ENCODE results near the gene IGF2BP2.

Gene IGF2BP2

DNA sequence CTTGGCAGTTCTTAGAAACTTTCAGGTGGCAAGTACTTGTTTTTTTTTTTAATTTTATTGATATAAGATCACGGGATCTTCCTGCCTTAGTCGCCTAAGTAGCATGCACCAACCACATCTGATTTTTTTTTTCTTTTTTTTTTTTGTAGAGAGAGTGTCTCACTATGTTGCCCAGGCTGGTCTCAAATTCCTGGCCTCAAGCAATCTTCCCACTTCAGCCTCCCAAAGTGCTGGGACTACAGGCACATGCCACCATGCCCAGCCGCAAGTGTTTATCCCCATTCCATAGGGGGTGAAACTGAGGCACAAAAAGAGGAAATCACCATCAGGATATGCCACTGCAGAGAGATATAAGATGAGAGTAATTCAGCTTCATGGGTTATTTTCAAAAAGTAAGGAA lies 102.9 kb downstream of the IGF2BP2 start:
- Histone ChIP-seq H3K27me3 (ENCODE audit: insufficient read depth, low read length) (no peaks in the 10 kb centered on the region), H4K12ac (ENCODE audit: low read depth, low read length) (no peak overlapping the region), H3K18ac (ENCODE audit: low read length) (no peak overlapping the region), H3K14ac (ENCODE audit: low read length) (no peak overlapping the region), H4K8ac (ENCODE audit: low read depth, low read length) (no peak overlapping the region), H3K79me1 (ENCODE audit: low read length) (peaks cover 7% of the 10 kb centered on the region), H3K79me2 (ENCODE audit: control insufficient read depth, insufficient read depth, low read length, poor library complexity) (peaks cover 11% of the 10 kb centered on the region), H3K4me2 (ENCODE audit: low read length) (no peak overlapping the region), H2AK5ac (ENCODE audit: low read length) (no peak overlapping the region), H3K36me3 (ENCODE audit: control insufficient read depth in 1 of 2, insufficient read depth in 2 of 2, low read length in 2 of 2) (peaks cover 0 to 6% of the 10 kb centered on the region in 2 experiments), H3K4me3 (ENCODE audit: low read depth, low read length) (no peak overlapping the region), H2BK12ac (ENCODE audit: low read length) (no peak overlapping the region), H3K27ac (ENCODE audit: low read depth, low read length) (no peak overlapping the region), H3K9ac (ENCODE audit: low read length) (no peak overlapping the region), H2BK120ac (ENCODE audit: insufficient read depth, low read length, poor library complexity) (no peak overlapping the region), H3K4ac (ENCODE audit: low read depth, low read length) (no peak overlapping the region), H2AFZ (ENCODE audit: insufficient read depth, low read length, poor library complexity) (no peak overlapping the region), H4K91ac (ENCODE audit: low read depth, low read length) (no peak overlapping the region), H3K23ac (ENCODE audit: low read length) (no peak overlapping the region), H2BK5ac (ENCODE audit: low read depth, low read length, poor library complexity) (no peak overlapping the region), H3K4me1 (ENCODE audit: control insufficient read depth in 1 of 2, insufficient read depth in 2 of 2, low read length in 2 of 2) (peaks cover 18 to 25% of the 10 kb centered on the region in 2 experiments), H3K9me3 (ENCODE audit: insufficient read depth, low read depth, low read length) (no peaks in the 10 kb centered on the region)
- no CpG with 5 or more reads among the region's 3 CpGs for WGBS (ENCODE audit: extremely low coverage, insufficient coverage, insufficient read length)
- DNase-seq = no peak

DNA sequence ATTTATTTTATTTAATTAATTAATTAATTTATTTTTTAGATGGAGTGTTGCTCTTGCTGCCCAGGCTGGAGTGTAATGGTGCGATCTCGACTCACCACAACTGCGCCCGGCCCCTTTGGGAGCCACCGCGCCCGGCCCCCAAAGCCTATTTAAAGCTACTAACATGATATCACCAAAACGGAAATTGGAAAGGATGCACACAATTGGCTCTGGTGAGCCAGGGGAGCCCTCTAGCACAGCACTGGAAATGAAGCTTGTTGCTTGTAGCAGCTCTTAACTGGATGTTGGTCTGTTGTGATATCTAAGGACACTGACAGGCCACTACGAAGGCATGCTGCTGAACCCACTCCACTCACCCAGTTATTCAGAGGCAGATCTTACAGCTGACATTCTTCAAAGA lies 104.5 kb downstream of the IGF2BP2 start:
- Histone ChIP-seq H2BK12ac (ENCODE audit: low read length) (no peak overlapping the region), H4K8ac (ENCODE audit: low read depth, low read length) (no peak overlapping the region), H3K9me3 (ENCODE audit: insufficient read depth, low read depth, low read length) (no peaks in the 10 kb centered on the region), H2BK120ac (ENCODE audit: insufficient read depth, low read length, poor library complexity) (no peak overlapping the region), H3K23ac (ENCODE audit: low read length) (no peak overlapping the region), H3K27ac (ENCODE audit: low read depth, low read length) (no peak overlapping the region), H3K79me1 (ENCODE audit: low read length) (peaks cover 13% of the 10 kb centered on the region), H3K79me2 (ENCODE audit: control insufficient read depth, insufficient read depth, low read length, poor library complexity) (peaks cover 18% of the 10 kb centered on the region), H2BK5ac (ENCODE audit: low read depth, low read length, poor library complexity) (no peak overlapping the region), H3K4me1 (ENCODE audit: control insufficient read depth in 1 of 2, insufficient read depth in 2 of 2, low read length in 2 of 2) (peaks cover 23 to 26% of the 10 kb centered on the region in 2 experiments), H3K4me2 (ENCODE audit: low read length) (no peak overlapping the region), H4K12ac (ENCODE audit: low read depth, low read length) (no peak overlapping the region), H3K27me3 (ENCODE audit: insufficient read depth, low read length) (no peaks in the 10 kb centered on the region), H2AFZ (ENCODE audit: insufficient read depth, low read length, poor library complexity) (no peak overlapping the region), H3K18ac (ENCODE audit: low read length) (no peak overlapping the region), H3K36me3 (ENCODE audit: control insufficient read depth in 1 of 2, insufficient read depth in 2 of 2, low read length in 2 of 2) (peaks cover 3 to 8% of the 10 kb centered on the region in 2 experiments), H3K9ac (ENCODE audit: low read length) (no peak overlapping the region), H3K4ac (ENCODE audit: low read depth, low read length) (peak overlapping the region; percentile 24), H3K4me3 (ENCODE audit: low read depth, low read length) (no peak overlapping the region), H3K14ac (ENCODE audit: low read length) (no peak overlapping the region), H4K91ac (ENCODE audit: low read depth, low read length) (no peak overlapping the region), H2AK5ac (ENCODE audit: low read length) (no peak overlapping the region)
- WGBS (ENCODE audit: extremely low coverage, insufficient coverage, insufficient read length) = no CpG with 5 or more reads among the region's 9 CpGs
- DNase-seq = no peak

DNA sequence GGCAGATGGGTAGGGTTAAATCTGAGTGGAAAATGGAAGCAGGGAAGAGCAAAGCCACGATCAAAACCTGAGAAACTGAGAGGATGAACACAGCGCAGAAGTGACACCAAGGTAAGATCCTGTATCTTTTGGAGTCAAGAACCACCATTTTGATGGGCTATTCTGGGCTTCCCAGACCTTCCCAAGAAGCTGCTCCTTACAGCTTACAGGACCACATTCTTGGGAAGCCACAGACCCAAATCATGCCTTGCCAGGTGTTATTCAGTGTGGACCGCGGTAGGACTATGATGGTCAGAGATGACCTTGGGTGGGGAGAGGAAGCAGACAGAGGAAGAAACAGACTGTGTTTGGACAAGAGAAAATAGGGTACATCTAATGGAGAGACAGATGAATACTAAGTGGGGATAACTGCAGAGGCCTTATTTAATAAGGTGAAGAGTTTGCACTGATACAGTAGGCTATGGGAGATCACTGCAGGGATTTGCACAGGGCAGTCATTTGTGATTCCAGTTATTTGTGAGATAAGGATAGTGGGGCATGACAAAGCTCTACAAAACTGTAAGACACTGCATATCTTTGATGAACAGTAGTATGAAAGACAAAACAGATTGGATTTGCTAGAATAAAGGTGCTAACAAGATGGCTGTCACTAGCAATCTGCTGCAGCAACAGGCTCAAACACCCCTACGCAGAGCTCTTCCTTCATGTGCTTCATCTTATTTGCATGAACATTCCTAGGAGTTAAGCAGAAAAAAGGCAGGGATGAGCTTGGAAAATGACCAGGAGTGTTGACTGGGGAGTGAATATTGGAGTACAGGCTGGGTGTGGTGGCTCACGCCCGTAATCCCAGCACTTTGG lies 105.9 kb downstream of the IGF2BP2 start:
- no CpG with 5 or more reads among the region's 7 CpGs for WGBS (ENCODE audit: extremely low coverage, insufficient coverage, insufficient read length)

GRCh38 chr3:185717627-185718402 lies 107.0 kb downstream of the IGF2BP2 start:
- Histone ChIP-seq H3K4me2 (ENCODE audit: low read length) (no peak overlapping the region), H2BK120ac (ENCODE audit: insufficient read depth, low read length, poor library complexity) (peak overlapping the region; percentile 18), H3K4me1 (ENCODE audit: control insufficient read depth in 1 of 2, insufficient read depth in 2 of 2, low read length in 2 of 2) (peaks cover 28 to 31% of the 10 kb centered on the region in 2 experiments), H4K8ac (ENCODE audit: low read depth, low read length) (peak overlapping the region; percentile 44), H3K79me1 (ENCODE audit: low read length) (peaks cover 13% of the 10 kb centered on the region), H3K9me3 (ENCODE audit: insufficient read depth, low read depth, low read length) (no peaks in the 10 kb centered on the region), H4K91ac (ENCODE audit: low read depth, low read length) (peak overlapping the region; percentile 60), H3K36me3 (ENCODE audit: control insufficient read depth in 1 of 2, insufficient read depth in 2 of 2, low read length in 2 of 2) (peaks cover 3 to 8% of the 10 kb centered on the region in 2 experiments), H3K27me3 (ENCODE audit: insufficient read depth, low read length) (no peaks in the 10 kb centered on the region), H2BK5ac (ENCODE audit: low read depth, low read length, poor library complexity) (peak overlapping the region; percentile 55), H2AFZ (ENCODE audit: insufficient read depth, low read length, poor library complexity) (no peak overlapping the region), H3K9ac (ENCODE audit: low read length) (no peak overlapping the region), H3K18ac (ENCODE audit: low read length) (peak overlapping the region; percentile 38), H3K4me3 (ENCODE audit: low read depth, low read length) (no peak overlapping the region), H3K23ac (ENCODE audit: low read length) (no peak overlapping the region), H3K4ac (ENCODE audit: low read depth, low read length) (peak overlapping the region; percentile 19), H2BK12ac (ENCODE audit: low read length) (no peak overlapping the region), H3K27ac (ENCODE audit: low read depth, low read length) (peak overlapping the region; percentile 73), H4K12ac (ENCODE audit: low read depth, low read length) (no peak overlapping the region), H2AK5ac (ENCODE audit: low read length) (no peak overlapping the region), H3K79me2 (ENCODE audit: control insufficient read depth, insufficient read depth, low read length, poor library complexity) (peaks cover 7% of the 10 kb centered on the region), H3K14ac (ENCODE audit: low read length) (no peak overlapping the region)
- no CpG with 5 or more reads among the region's 9 CpGs for WGBS (ENCODE audit: extremely low coverage, insufficient coverage, insufficient read length)
- peak in 1 of 2 donors; percentile 6 for DNase-seq

More for the DNA sequence above, 105.9 kb downstream of the IGF2BP2 start:
- H3K4me3 ChIP-seq (ENCODE audit: low read depth, low read length) = no peak overlapping the region
- no peak overlapping the region for H2AFZ ChIP-seq (ENCODE audit: insufficient read depth, low read length, poor library complexity)
- no peak overlapping the region for H2BK5ac ChIP-seq (ENCODE audit: low read depth, low read length, poor library complexity)
- H3K79me1 ChIP-seq (ENCODE audit: low read length) = peaks cover 13% of the 10 kb centered on the region
- no peak overlapping the region for H3K4me2 ChIP-seq (ENCODE audit: low read length)
- peak; percentile 23 to 56 for DNase-seq
- H3K9ac ChIP-seq (ENCODE audit: low read length) = no peak overlapping the region
- no peak overlapping the region for H4K91ac ChIP-seq (ENCODE audit: low read depth, low read length)
- H2AK5ac ChIP-seq (ENCODE audit: low read length) = no peak overlapping the region
- peak overlapping the region; percentile 40 for H3K4ac ChIP-seq (ENCODE audit: low read depth, low read length)
- no peak overlapping the region for H3K14ac ChIP-seq (ENCODE audit: low read length)
- peaks cover 3 to 8% of the 10 kb centered on the region in 2 experiments for H3K36me3 ChIP-seq (ENCODE audit: control insufficient read depth in 1 of 2, insufficient read depth in 2 of 2, low read length in 2 of 2)
- no peak overlapping the region for H3K23ac ChIP-seq (ENCODE audit: low read length)
- no peak overlapping the region for H3K18ac ChIP-seq (ENCODE audit: low read length)
- H3K9me3 ChIP-seq (ENCODE audit: insufficient read depth, low read depth, low read length) = no peaks in the 10 kb centered on the region
- H3K79me2 ChIP-seq (ENCODE audit: control insufficient read depth, insufficient read depth, low read length, poor library complexity) = peaks cover 13% of the 10 kb centered on the region
- no peak overlapping the region for H4K12ac ChIP-seq (ENCODE audit: low read depth, low read length)
- H3K27ac ChIP-seq (ENCODE audit: low read depth, low read length) = no peak overlapping the region
- no peak overlapping the region for H2BK12ac ChIP-seq (ENCODE audit: low read length)
- H2BK120ac ChIP-seq (ENCODE audit: insufficient read depth, low read length, poor library complexity) = no peak overlapping the region
- peaks cover 28 to 31% of the 10 kb centered on the region in 2 experiments for H3K4me1 ChIP-seq (ENCODE audit: control insufficient read depth in 1 of 2, insufficient read depth in 2 of 2, low read length in 2 of 2)
- no peaks in the 10 kb centered on the region for H3K27me3 ChIP-seq (ENCODE audit: insufficient read depth, low read length)
- H4K8ac ChIP-seq (ENCODE audit: low read depth, low read length) = no peak overlapping the region
